RWPE2 (cell line): ENCODE results near the gene CD83.

ENCODE experiments used
- ATAC-seq: fragments of 200-7000 bp; cut with Tn5 transposase; 3 replicates; pipeline ENCODE4 v1.9.1; 2021; ENCODE audit warnings: low read depth
- DNase-seq: peaks from one replicate; pipeline ENCODE4 v3.0.0-alpha.2; 2020; ENCODE audit warnings: low spot score
- H3K27ac ChIP-seq: fragments of 450-650 bp; 2 replicates; pipeline ENCODE4 v1.5.1; 2017; ENCODE audit warnings: mild to moderate bottlenecking; ENCODE audit not compliant: poor library complexity, severe bottlenecking
- H3K27me3 ChIP-seq: fragments of 250-450 bp; sonication (Bioruptor Pico); 2 replicates; pipeline ENCODE4 v1.5.1; 2021; ENCODE audit warnings: mild to moderate bottlenecking, moderate library complexity; ENCODE audit not compliant: insufficient read depth, poor library complexity, severe bottlenecking
- H3K36me3 ChIP-seq: fragments of 250-450 bp; sonication (Bioruptor Pico); 2 replicates; pipeline ENCODE4 v1.5.1; 2020; ENCODE audit warnings: low read depth, mild to moderate bottlenecking, moderate library complexity
- H3K4me1 ChIP-seq: fragments of 250-450 bp; sonication (Bioruptor Pico); 2 replicates; pipeline ENCODE4 v1.5.1; 2021; ENCODE audit warnings: mild to moderate bottlenecking, moderate library complexity; ENCODE audit not compliant: insufficient read depth, poor library complexity, severe bottlenecking
- H3K4me3 ChIP-seq: fragments of 250-450 bp; sonication (Bioruptor Pico); 2 replicates; pipeline ENCODE4 v1.5.1; 2021; ENCODE audit warnings: mild to moderate bottlenecking, moderate library complexity; ENCODE audit not compliant: severe bottlenecking
- H3K9me3 ChIP-seq: fragments of 250-450 bp; sonication (Bioruptor Pico); 2 replicates; pipeline ENCODE4 v1.5.1; 2021; ENCODE audit warnings: mild to moderate bottlenecking, moderate library complexity; ENCODE audit not compliant: severe bottlenecking
- TF ChIP-seq, protein P1 (sequence below): fragments of 450-650 bp; IDR thresholded peaks from one replicate; pipeline ENCODE4 v1.5.1; 2017; ENCODE audit warnings: mild to moderate bottlenecking, moderate library complexity; ENCODE audit not compliant: poor library complexity, severe bottlenecking

Gene CD83

DNA sequence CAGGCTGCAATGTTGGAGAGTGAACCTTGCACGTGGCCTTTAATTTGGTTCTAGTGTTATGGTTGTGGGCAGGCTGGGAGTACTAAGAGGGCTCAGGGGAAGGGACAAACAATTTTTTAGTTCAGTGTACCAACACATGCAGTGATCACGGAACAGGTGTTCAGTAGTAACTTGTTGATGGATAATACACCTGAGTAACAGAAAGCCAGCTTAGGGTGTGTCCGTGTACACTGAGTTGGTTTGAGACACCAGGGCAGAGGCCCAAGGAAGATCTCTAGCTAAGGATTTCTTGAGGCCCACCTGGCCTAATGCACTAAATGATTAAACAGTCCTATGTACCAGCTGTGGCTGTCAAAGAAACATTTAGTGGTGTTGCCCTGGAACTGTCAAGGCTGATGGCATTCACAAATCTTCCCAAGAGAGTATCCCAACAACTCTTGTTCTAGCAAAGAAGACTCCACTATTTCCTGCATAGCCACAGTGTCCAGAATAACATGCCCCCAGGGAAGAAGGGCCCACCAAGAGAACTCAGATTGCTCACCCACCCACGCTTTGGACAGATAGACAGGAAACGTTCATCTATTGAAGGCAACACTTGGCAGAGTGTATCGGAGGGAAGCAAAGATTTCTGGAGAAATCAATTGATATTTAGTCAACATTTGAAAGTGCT is 60.0 kb downstream of the CD83 start:
- Histone ChIP-seq H3K4me3 (no peak overlapping the region), H3K36me3 (no peaks in the 10 kb centered on the region), H3K4me1 (no peaks in the 10 kb centered on the region), H3K9me3 (no peaks in the 10 kb centered on the region), H3K27ac (no peak overlapping the region), H3K27me3 (no peaks in the 10 kb centered on the region)
- DNase-seq (no peak), ATAC-seq (no peak)
- TF ChIP-seq, protein P1, sequence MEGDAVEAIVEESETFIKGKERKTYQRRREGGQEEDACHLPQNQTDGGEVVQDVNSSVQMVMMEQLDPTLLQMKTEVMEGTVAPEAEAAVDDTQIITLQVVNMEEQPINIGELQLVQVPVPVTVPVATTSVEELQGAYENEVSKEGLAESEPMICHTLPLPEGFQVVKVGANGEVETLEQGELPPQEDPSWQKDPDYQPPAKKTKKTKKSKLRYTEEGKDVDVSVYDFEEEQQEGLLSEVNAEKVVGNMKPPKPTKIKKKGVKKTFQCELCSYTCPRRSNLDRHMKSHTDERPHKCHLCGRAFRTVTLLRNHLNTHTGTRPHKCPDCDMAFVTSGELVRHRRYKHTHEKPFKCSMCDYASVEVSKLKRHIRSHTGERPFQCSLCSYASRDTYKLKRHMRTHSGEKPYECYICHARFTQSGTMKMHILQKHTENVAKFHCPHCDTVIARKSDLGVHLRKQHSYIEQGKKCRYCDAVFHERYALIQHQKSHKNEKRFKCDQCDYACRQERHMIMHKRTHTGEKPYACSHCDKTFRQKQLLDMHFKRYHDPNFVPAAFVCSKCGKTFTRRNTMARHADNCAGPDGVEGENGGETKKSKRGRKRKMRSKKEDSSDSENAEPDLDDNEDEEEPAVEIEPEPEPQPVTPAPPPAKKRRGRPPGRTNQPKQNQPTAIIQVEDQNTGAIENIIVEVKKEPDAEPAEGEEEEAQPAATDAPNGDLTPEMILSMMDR = no peak

DNA sequence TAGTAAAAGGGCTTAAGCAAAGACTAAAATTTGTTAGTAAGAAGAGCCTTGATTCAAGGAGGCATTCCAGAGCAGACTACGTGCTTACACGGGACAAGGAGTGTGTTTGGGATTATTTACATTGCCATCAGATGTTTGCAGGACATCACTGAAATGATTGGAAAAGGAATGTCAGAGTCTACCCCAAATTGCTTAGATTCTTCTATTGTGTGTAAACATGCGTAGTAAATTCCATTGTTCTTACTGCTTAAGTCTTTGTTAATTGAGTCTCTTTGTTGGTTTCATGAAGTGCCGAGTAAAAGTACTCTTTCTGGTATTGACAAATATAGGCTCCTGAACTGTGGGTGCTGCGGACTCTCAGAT is 60.5 kb downstream of the CD83 start:
- DNase-seq (no peak), ATAC-seq (no peak)
- Histone ChIP-seq H3K36me3 (no peaks in the 10 kb centered on the region), H3K4me1 (no peaks in the 10 kb centered on the region), H3K27me3 (no peaks in the 10 kb centered on the region), H3K9me3 (no peaks in the 10 kb centered on the region), H3K4me3 (no peak overlapping the region), H3K27ac (no peak overlapping the region)
- TF ChIP-seq, protein P1 = no peak

DNA sequence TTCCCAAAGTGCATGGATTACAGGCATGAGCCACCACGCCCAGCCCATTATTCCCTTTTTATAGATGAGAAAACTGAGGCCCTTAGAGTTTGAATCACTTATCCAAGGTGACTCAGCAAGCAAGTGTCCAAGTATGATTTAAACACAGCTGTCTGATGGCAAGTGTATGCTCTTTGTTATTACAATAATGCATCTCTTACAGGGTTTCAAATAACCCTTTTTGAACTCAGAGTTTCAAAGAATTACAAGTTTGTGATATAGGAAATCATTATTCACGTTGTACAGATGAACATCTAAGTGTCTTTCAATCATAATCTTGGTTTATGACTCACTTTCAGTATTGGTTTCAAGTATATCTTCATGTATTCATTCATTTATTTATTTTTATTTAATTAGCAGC is 63.0 kb downstream of the CD83 start:
- Histone ChIP-seq H3K27me3 (no peaks in the 10 kb centered on the region), H3K4me1 (no peaks in the 10 kb centered on the region)
- ATAC-seq = no peak

DNA sequence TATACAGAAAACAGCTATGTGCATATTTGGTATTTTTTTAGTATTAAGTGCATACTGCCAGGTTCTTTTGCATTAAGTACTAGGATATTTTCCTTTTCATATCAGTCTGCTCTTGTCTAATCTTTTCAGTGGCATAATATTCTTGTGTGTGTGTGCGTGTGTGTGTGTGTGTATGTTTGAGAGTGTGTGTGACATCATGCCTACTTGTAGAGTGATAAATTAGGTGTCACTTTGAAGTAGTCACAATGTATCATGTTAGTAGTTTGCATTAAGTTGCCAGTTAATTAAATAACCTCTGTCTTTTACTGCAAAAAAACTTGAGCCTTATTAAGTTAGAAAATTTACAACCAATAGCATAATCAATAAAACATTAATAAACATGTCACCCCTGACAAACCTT is 65.3 kb downstream of the CD83 start:
- ATAC-seq (no peak), DNase-seq (no peak)
- Histone ChIP-seq H3K36me3 (no peaks in the 10 kb centered on the region), H3K27me3 (no peaks in the 10 kb centered on the region), H3K9me3 (no peaks in the 10 kb centered on the region), H3K4me1 (no peaks in the 10 kb centered on the region), H3K27ac (no peak overlapping the region), H3K4me3 (no peak overlapping the region)
- TF ChIP-seq, protein P1 = no peak

More for the DNA sequence above, 63.0 kb downstream of the CD83 start:
- Histone ChIP-seq H3K9me3 (no peaks in the 10 kb centered on the region), H3K4me3 (no peak overlapping the region), H3K36me3 (no peaks in the 10 kb centered on the region), H3K27ac (no peak overlapping the region)
- TF ChIP-seq, protein P1 = no peak
- DNase-seq = no peak
